ENCODE results near the gene KCNA3. TPM values are rescaled to one million over a fixed set of nuclear protein-coding genes. Genes with fewer than 3 reads are reported as not detected.
A peak's percentile ranks its signal among the peaks of the same experiment; 100 is the strongest.

KCNA3 gene
- total RNA-seq, 4 donors from 2014 or later: 2.2 to 21.5 (median 2.9) TPM

DNA sequence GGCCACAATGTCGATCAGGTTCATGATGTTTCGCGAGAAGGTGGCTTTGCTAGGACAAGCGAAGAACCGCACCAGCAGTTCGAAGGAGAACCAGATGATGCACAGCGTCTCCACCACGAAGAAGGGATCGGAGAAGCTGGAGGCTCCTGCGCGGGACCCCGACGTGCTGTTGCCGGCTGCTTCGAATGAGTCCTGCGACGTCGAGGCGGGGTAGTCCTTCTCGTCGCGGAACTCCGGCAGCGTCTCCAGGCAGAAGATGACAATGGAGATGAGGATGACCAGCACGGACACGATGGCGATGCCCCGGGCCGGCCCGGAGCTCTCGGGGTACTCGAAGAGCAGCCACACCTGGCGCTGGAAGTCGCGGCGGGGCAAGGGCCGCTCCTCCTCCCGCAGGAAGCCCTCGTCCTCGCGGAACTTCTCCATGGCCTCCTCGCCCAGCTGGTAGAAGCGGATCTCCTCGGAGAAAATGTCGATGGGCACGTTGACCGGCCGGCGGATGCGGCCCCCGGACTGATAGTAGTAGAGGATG lies 869 bp downstream of the KCNA3 start:
- no peak for TF ChIP-seq POLR2A (IDR thresholded peaks at IDR 0.05)
- TF ChIP-seq CTCF (IDR thresholded peaks at IDR 0.05): no peak
- Histone ChIP-seq H3K27me3 (peaks cover 0 to 20% of the 10 kb centered on the region in 2 donors), H3K9me3 (no peaks in the 10 kb centered on the region), H3K36me3 (no peaks in the 10 kb centered on the region), H3K4me1 (peaks cover 0 to 15% (median 0%) of the 10 kb centered on the region in 4 donors), H3K27ac (peak overlapping the region; percentile 67 to 91 (median 88)), H3K4me3 (peak overlapping the region; percentile 54 to 72 (median 65))
- peak in 2 of 3 donors; percentile 48 to 50 for DNase-seq

GRCh38 chr1:110673197-110673701 lies 1.5 kb downstream of the KCNA3 start:
- peak overlapping the region; percentile 67 to 91 (median 88) for H3K27ac ChIP-seq
- DNase-seq: peak in 2 of 3 donors; percentile 41 to 52
- TF ChIP-seq CTCF (IDR thresholded peaks at IDR 0.05): no peak
- no peak for TF ChIP-seq POLR2A (IDR thresholded peaks at IDR 0.05)
- peaks cover 0 to 20% of the 10 kb centered on the region in 2 donors for H3K27me3 ChIP-seq
- no peaks in the 10 kb centered on the region for H3K36me3 ChIP-seq
- peaks cover 0 to 15% (median 0%) of the 10 kb centered on the region in 4 donors for H3K4me1 ChIP-seq
- peak overlapping the region; percentile 54 to 72 (median 65) for H3K4me3 ChIP-seq
- H3K9me3 ChIP-seq: no peaks in the 10 kb centered on the region

GRCh38 chr1:110672753-110673108 lies 2.0 kb downstream of the KCNA3 start:
- TF ChIP-seq CTCF (IDR thresholded peaks at IDR 0.05) (no peak), POLR2A (IDR thresholded peaks at IDR 0.05) (peak in 1 of 2 donors; percentile 40)
- peak in 2 of 3 donors; percentile 74 to 79 for DNase-seq
- Histone ChIP-seq H3K27ac (peak overlapping the region; percentile 67 to 91 (median 88)), H3K4me1 (peaks cover 0 to 15% (median 0%) of the 10 kb centered on the region in 4 donors), H3K4me3 (peak overlapping the region; percentile 54 to 72 (median 65)), H3K36me3 (no peaks in the 10 kb centered on the region), H3K27me3 (peaks cover 0 to 20% of the 10 kb centered on the region in 2 donors), H3K9me3 (no peaks in the 10 kb centered on the region)

GRCh38 chr1:110672001-110672752 lies 2.6 kb downstream of the KCNA3 start:
- peaks cover 0 to 20% of the 10 kb centered on the region in 2 donors for H3K27me3 ChIP-seq
- H3K27ac ChIP-seq: peak overlapping the region; percentile 67 to 91 (median 88)
- no peaks in the 10 kb centered on the region for H3K9me3 ChIP-seq
- no peaks in the 10 kb centered on the region for H3K36me3 ChIP-seq
- peak overlapping the region; percentile 19 to 72 (median 48) for H3K4me3 ChIP-seq
- H3K4me1 ChIP-seq: peaks cover 0 to 15% (median 0%) of the 10 kb centered on the region in 4 donors
- DNase-seq: peak in 2 of 3 donors; percentile 67 to 73
- no peak for TF ChIP-seq POLR2A (IDR thresholded peaks at IDR 0.05)
- TF ChIP-seq CTCF (IDR thresholded peaks at IDR 0.05): no peak

DNA sequence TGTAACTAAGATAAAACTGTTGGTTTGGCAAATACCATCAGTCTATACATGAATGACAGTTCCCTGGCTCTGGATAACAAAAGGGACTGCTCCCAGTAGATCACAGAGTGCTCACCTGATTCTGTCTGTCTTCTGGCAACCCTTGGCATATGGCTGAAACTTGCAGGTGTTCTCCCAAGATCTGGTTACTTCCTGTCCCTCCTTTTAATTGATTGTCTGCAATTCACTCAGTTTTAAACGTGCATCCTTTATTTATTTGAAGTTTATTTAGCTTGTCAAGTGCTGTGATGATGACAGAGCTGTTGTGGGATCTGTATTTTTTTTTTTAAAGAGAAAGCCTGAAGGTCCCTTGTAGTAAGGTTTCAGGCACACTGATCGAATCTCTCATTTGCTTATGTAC lies 3.4 kb downstream of the KCNA3 start:
- Histone ChIP-seq H3K4me3 (peak overlapping the region; percentile 3 to 63 (median 26)), H3K9me3 (no peaks in the 10 kb centered on the region), H3K27ac (peak overlapping the region in 2 of 4 donors; percentile 88 to 91), H3K36me3 (no peaks in the 10 kb centered on the region), H3K27me3 (peaks cover 0 to 20% of the 10 kb centered on the region in 2 donors), H3K4me1 (peaks cover 0 to 15% (median 0%) of the 10 kb centered on the region in 4 donors)
- TF ChIP-seq CTCF (IDR thresholded peaks at IDR 0.05) (no peak), POLR2A (IDR thresholded peaks at IDR 0.05) (no peak)
- no peak for DNase-seq
